OCI-LY3 (cell line): ENCODE measurements around the gene SPACA6.

ENCODE experiments used
- CTCF ChIP-seq: fragments of 200-600, 300-600 bp; sonication (generic); IDR thresholded peaks from 2 replicates; pipeline ENCODE4 v1.5.1; 2014; ENCODE audit warnings: antibody characterized with exemption, low read length, low read depth
- EZH2phosphoT487 ChIP-seq: fragments of 200-600 bp; shearing (Covaris generic); IDR thresholded peaks from 2 replicates; pipeline ENCODE4 v1.6.1; 2018; ENCODE audit warnings: antibody characterized with exemption, mixed run types, low read depth

DNA sequence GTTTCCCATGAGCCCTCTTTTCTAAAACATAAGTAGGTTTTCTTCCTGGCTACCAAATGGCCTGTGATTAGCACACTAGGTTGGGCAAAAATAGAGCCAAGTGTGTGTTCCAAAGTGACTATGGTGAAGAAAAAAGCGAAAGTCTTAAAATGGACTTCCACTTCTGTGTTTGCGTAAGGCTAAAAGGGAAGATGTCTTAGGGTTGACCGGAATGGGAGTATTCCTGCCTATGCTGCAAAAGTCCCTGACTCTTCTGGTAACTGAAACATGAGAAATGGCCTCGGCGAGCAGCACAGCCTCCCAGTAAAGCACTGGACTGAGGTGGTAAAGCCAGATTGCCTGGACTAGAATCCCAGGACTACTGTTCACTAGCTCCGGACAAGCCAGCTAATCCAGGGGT, 61.0 kb downstream of the SPACA6 start:
- no peak for TF ChIP-seq CTCF
- TF ChIP-seq EZH2phosphoT487: no peak
